SK-N-SH (cell line): ENCODE results near the gene MYPN. TPM values are rescaled to one million over a fixed set of nuclear protein-coding genes. Genes with fewer than 3 reads are reported as not detected.

Source experiments
- CTCF ChIA-PET: fragments of 300-600, 350-600 bp; formaldehyde crosslinking; extraction: SDS; loops from one replicate; lab custom pipeline; 2021; lab: Yijun Ruan, JAX
- POLR2A ChIA-PET: fragments of 350-600 bp; sonication (Branson Sonifier 250); formaldehyde crosslinking; extraction: SDS; loops from one replicate; lab custom pipeline; 2020; ENCODE audit warnings: antibody characterized with exemption, inconsistent platforms; lab: Yijun Ruan, JAX
- DNase-seq: peaks from one replicate; pipeline ENCODE4 v3.0.0; 2012
- H2AFZ ChIP-seq: fragments of 200-600 bp; sonication (generic); 2 replicates; pipeline ENCODE4 v1.8.1; 2016; ENCODE audit warnings: antibody characterized with exemption, mild to moderate bottlenecking, low read depth
- H3F3A ChIP-seq: fragments of 200-600 bp; sonication (generic); replicated peaks from 2 replicates; pipeline ENCODE3; 2016; ENCODE audit warnings: antibody characterized with exemption, mild to moderate bottlenecking; ENCODE audit not compliant: insufficient read depth
- H3K27ac ChIP-seq, 2 experiments: fragments of 200-500 bp in 1 of 2; fragments of 200-600 bp in 1 of 2; sonication (Bioruptor generic) in 1 of 2; sonication (generic), shearing (Covaris generic) in 1 of 2; 2 replicates each; pipeline versions ENCODE4 v1.5.1 to v1.6.1; 2014 to 2016; ENCODE audit warnings: low read depth in 2 of 2, inconsistent platforms in 1 of 2, low read length in 1 of 2, mild to moderate bottlenecking in 1 of 2, mixed read lengths in 1 of 2
- H3K27me3 ChIP-seq: fragments of 200-600 bp; sonication (generic), shearing (Covaris generic); 2 replicates; pipeline ENCODE4 v1.6.1; 2016; ENCODE audit warnings: mixed run types; ENCODE audit not compliant: insufficient read depth
- H3K36me3 ChIP-seq, 2 experiments: fragments of 200-500 bp in 1 of 2; fragments of 200-600 bp in 1 of 2; sonication (Bioruptor generic) in 1 of 2; sonication (generic) in 1 of 2; replicated peaks in 1 of 2; 2 replicates each; pipeline versions ENCODE3 to v1.5.1; 2014 to 2016; ENCODE audit warnings: low read length in 1 of 2, mild to moderate bottlenecking in 1 of 2; ENCODE audit not compliant: insufficient read depth in 2 of 2, control insufficient read depth in 1 of 2
- H3K4me1 ChIP-seq, 2 experiments: fragments of 200-500 bp in 1 of 2; fragments of 200-600 bp in 1 of 2; sonication (Bioruptor generic) in 1 of 2; sonication (generic), shearing (Covaris generic) in 1 of 2; 2 replicates each; pipeline versions ENCODE4 v1.5.1 to v1.6.1; 2014 to 2016; ENCODE audit warnings: low read depth in 1 of 2, low read length in 1 of 2, mixed run types in 1 of 2; ENCODE audit not compliant: insufficient read depth in 2 of 2, control insufficient read depth in 1 of 2
- H3K4me2 ChIP-seq: fragments of 200-600 bp; sonication (generic), shearing (Covaris generic); 2 replicates; pipeline ENCODE4 v1.6.1; 2017; ENCODE audit warnings: mixed run types
- H3K4me3 ChIP-seq, 2 experiments: fragments of 200-500 bp in 1 of 2; fragments of 200-600 bp in 1 of 2; sonication (Bioruptor generic) in 1 of 2; sonication (generic), shearing (Covaris generic) in 1 of 2; 2 replicates each; pipeline versions ENCODE4 v1.5.1 to v1.8.1; 2014 to 2016; ENCODE audit warnings: low read depth in 2 of 2, inconsistent platforms in 1 of 2, low read length in 1 of 2, mild to moderate bottlenecking in 1 of 2, mixed read lengths in 1 of 2, moderate library complexity in 1 of 2
- H3K79me2 ChIP-seq: fragments of 200-600 bp; sonication (generic); 2 replicates; pipeline ENCODE4 v1.8.1; 2017; ENCODE audit warnings: mild to moderate bottlenecking; ENCODE audit not compliant: insufficient read depth
- H3K9ac ChIP-seq: fragments of 200-600 bp; sonication (generic); 2 replicates; pipeline ENCODE4 v1.6.1; 2017; ENCODE audit warnings: mixed run types
- H3K9me2 ChIP-seq: fragments of 200-600 bp; sonication (generic); 2 replicates; pipeline ENCODE4 v1.6.1; 2017; ENCODE audit warnings: mixed run types
- H3K9me3 ChIP-seq: fragments of 200-600 bp; sonication (generic); 2 replicates; pipeline ENCODE4 v1.6.1; 2017; ENCODE audit warnings: mixed run types, mild to moderate bottlenecking, moderate library complexity
- H4K20me1 ChIP-seq: fragments of 200-600 bp; sonication (generic); 2 replicates; pipeline ENCODE4 v1.6.1; 2017; ENCODE audit warnings: mild to moderate bottlenecking, mixed run types; ENCODE audit not compliant: insufficient read depth
- CHD2 ChIP-seq: fragments of 150-350 bp; IDR thresholded peaks from 2 replicates; pipeline ENCODE4 v1.6.1; 2018; ENCODE audit warnings: low read length; ENCODE audit not compliant: partially characterized antibody
- ELF1 ChIP-seq: IDR thresholded peaks from 2 replicates; pipeline ENCODE4 v1.4.0; 2012
- EP300 ChIP-seq, 2 experiments: IDR thresholded peaks; 2 replicates each; pipeline versions ENCODE4 v1.4.0 to v1.6.1; 2012; ENCODE audit warnings: borderline replicate concordance in 1 of 2, low read depth in 1 of 2, low read length in 1 of 2
- FOSL2 ChIP-seq: IDR thresholded peaks from 2 replicates; pipeline ENCODE4 v1.4.0; 2012; ENCODE audit warnings: low read depth, mild to moderate bottlenecking, moderate library complexity, borderline replicate concordance
- GABPA ChIP-seq: IDR thresholded peaks from 2 replicates; pipeline ENCODE4 v1.4.0; 2012; ENCODE audit warnings: low read depth, mild to moderate bottlenecking
- GATA2 ChIP-seq: sonication (generic); formaldehyde crosslinking; IDR thresholded peaks from 2 replicates; pipeline ENCODE4 v1.5.0; 2020; ENCODE audit warnings: mild to moderate bottlenecking, missing genetic modification reagents
- JUND ChIP-seq: IDR thresholded peaks from 2 replicates; pipeline ENCODE4 v1.4.0; 2012
- MEF2A ChIP-seq: IDR thresholded peaks from 2 replicates; pipeline ENCODE4 v1.4.0; 2012; ENCODE audit warnings: low read depth, borderline replicate concordance
- MXI1 ChIP-seq: IDR thresholded peaks from 2 replicates; pipeline ENCODE4 v1.6.1; 2012; ENCODE audit warnings: mild to moderate bottlenecking, low read depth, low read length, improper control_type of control experiment
- USF2 ChIP-seq: fragments of 150-350 bp; IDR thresholded peaks from 2 replicates; pipeline ENCODE4 v1.6.1; 2017; ENCODE audit warnings: antibody characterized with exemption, low read length, low read depth, borderline replicate concordance
- WGBS: methylation state at CpG from one replicate; pipeline ENCODE4 v1.1.6; 2017; ENCODE audit warnings: low lambda C conversion rate; 5-methylcytosine and 5-hydroxymethylcytosine counted together
- polyA plus RNA-seq, 3 experiments: library from polyadenylated mRNA; depleted of rRNA; stranded (reverse); fragments of >200 nt; gene quantifications; 2 replicates each; pipeline ENCODE4 v1.2.3, GENCODE V29; 2012
- TF ChIP-seq, protein P1 (sequence below): fragments of 150-350 bp; IDR thresholded peaks from 2 replicates; pipeline ENCODE4 v1.6.1; 2016; ENCODE audit warnings: mild to moderate bottlenecking, low read depth, low read length
- TF ChIP-seq, protein P2 (sequence below): fragments of 200-600 bp; sonication (generic); IDR thresholded peaks from 2 replicates; pipeline ENCODE4 v1.6.1; 2017; ENCODE audit warnings: antibody characterized with exemption, mild to moderate bottlenecking, moderate library complexity

The MYPN gene
- polyA plus RNA-seq, 1 of the 3 experiments (the other 2 are of a cell fraction), result 0.43 TPM

GRCh38 chr10:68099736-68100135, 9.6 kb upstream of the MYPN start (continued):
- TF ChIP-seq, protein P1, sequence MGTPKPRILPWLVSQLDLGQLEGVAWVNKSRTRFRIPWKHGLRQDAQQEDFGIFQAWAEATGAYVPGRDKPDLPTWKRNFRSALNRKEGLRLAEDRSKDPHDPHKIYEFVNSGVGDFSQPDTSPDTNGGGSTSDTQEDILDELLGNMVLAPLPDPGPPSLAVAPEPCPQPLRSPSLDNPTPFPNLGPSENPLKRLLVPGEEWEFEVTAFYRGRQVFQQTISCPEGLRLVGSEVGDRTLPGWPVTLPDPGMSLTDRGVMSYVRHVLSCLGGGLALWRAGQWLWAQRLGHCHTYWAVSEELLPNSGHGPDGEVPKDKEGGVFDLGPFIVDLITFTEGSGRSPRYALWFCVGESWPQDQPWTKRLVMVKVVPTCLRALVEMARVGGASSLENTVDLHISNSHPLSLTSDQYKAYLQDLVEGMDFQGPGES, result no peak
- no peak for TF ChIP-seq GATA2 (CRISPR knock-in tag)
- TF ChIP-seq, protein P2, sequence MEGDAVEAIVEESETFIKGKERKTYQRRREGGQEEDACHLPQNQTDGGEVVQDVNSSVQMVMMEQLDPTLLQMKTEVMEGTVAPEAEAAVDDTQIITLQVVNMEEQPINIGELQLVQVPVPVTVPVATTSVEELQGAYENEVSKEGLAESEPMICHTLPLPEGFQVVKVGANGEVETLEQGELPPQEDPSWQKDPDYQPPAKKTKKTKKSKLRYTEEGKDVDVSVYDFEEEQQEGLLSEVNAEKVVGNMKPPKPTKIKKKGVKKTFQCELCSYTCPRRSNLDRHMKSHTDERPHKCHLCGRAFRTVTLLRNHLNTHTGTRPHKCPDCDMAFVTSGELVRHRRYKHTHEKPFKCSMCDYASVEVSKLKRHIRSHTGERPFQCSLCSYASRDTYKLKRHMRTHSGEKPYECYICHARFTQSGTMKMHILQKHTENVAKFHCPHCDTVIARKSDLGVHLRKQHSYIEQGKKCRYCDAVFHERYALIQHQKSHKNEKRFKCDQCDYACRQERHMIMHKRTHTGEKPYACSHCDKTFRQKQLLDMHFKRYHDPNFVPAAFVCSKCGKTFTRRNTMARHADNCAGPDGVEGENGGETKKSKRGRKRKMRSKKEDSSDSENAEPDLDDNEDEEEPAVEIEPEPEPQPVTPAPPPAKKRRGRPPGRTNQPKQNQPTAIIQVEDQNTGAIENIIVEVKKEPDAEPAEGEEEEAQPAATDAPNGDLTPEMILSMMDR, result no peak

DNA sequence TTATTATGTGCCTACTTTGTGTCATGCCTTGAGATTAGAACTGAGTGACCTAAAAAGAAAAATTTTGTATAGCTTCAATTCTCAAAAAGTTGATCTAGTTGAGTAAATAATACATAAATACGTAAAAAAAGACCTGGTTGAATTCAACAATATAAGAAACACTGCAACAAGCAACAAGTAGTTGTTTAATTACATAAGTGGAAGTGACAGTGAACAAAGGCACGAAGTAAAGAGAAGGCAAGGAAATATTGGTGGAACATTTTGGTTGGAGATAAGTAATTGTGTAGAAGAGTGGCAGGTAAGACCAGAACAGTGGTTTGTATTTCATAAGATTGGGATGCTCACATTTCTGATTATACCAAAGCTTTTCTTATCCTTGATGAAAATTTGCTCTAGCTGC, 8.2 kb upstream of the MYPN start:
- H2AFZ ChIP-seq, result no peak overlapping the region
- H3K4me1 ChIP-seq, result peaks cover 7 to 53% of the 10 kb centered on the region in 2 experiments; a peak in 3 of 4 replicates
- POLR2A ChIA-PET, result no interaction called here
- no peak for DNase-seq
- peaks cover 45% of the 10 kb centered on the region for H3F3A ChIP-seq
- no peak overlapping the region for H3K4me2 ChIP-seq
- TF ChIP-seq ELF1 (no peak), MXI1 (no peak), JUND (no peak), USF2 (no peak), CHD2 (no peak), MEF2A (no peak), GABPA (no peak), EP300 (IDR thresholded peaks at IDR 0.05; ENCODE audit: borderline replicate concordance in 1 of 2, low read depth in 1 of 2, low read length in 1 of 2) (no peak), FOSL2 (no peak)
- no peak overlapping the region for H3K27ac ChIP-seq
- CTCF ChIA-PET, result interaction anchor here (1.2 to 1.8 kb wide), 4 partner anchors 56 to 246 kb away, joined by 3 to 5 read pairs (median 4); no protein-coding TSS in a partner anchor
- no peaks in the 10 kb centered on the region for H3K36me3 ChIP-seq
- no peaks in the 10 kb centered on the region for H3K79me2 ChIP-seq
- H3K9me2 ChIP-seq, result no peaks in the 10 kb centered on the region
- H3K27me3 ChIP-seq, result no peaks in the 10 kb centered on the region
- H3K4me3 ChIP-seq, result no peak overlapping the region
- H4K20me1 ChIP-seq, result no peaks in the 10 kb centered on the region
- 88% methylated on average over 2 of the region's 2 CpGs for WGBS
- no peak overlapping the region for H3K9ac ChIP-seq
- no peaks in the 10 kb centered on the region for H3K9me3 ChIP-seq
